ENCODE measurements around the gene ENDOU.
A peak's percentile ranks its signal among the peaks of the same experiment; 100 is the strongest.

ENDOU gene

GRCh38 chr12:47746523-47746922 is 21.2 kb upstream of the ENDOU start:
- no peak for TF ChIP-seq CTCF (IDR thresholded peaks at IDR 0.05; ENCODE audit: extremely low read depth, missing control alignments)
- no peak for DNase-seq (ENCODE audit: low spot score)

DNA sequence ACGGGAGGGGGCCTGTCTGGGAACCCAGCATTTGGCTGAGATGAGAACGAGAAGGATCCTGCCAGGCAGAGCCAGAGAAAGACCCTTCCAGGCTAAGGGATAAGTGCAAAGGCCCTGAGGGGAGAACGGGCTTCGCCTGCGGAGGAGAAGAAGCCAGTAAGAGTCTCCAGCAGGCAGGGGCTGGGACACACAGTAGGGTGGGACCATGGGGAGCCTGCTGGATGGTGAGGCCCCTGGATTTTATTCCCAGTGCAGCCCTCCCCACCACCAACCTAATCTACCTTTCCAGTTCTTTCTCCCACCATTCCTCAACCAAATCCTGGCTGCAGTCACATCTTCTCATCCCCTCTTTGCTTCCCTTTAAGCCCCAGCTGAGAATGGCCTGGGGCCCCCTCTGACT is 20.8 kb upstream of the ENDOU start:
- no peak for TF ChIP-seq CTCF (IDR thresholded peaks at IDR 0.05; ENCODE audit: extremely low read depth, missing control alignments)
- DNase-seq (ENCODE audit: low spot score): no peak

- no peak for TF ChIP-seq CTCF (IDR thresholded peaks at IDR 0.05; ENCODE audit: extremely low read depth, missing control alignments)
- DNase-seq (ENCODE audit: low spot score): no peak
Observed at GRCh38 chr12:47745485-47746041, 20.3 kb upstream of the ENDOU start.

- no peak for TF ChIP-seq CTCF (IDR thresholded peaks at IDR 0.05; ENCODE audit: extremely low read depth, missing control alignments)
- no peak for DNase-seq (ENCODE audit: low spot score)
Observed at GRCh38 chr12:47744778-47745436, 19.6 kb upstream of the ENDOU start.

DNA sequence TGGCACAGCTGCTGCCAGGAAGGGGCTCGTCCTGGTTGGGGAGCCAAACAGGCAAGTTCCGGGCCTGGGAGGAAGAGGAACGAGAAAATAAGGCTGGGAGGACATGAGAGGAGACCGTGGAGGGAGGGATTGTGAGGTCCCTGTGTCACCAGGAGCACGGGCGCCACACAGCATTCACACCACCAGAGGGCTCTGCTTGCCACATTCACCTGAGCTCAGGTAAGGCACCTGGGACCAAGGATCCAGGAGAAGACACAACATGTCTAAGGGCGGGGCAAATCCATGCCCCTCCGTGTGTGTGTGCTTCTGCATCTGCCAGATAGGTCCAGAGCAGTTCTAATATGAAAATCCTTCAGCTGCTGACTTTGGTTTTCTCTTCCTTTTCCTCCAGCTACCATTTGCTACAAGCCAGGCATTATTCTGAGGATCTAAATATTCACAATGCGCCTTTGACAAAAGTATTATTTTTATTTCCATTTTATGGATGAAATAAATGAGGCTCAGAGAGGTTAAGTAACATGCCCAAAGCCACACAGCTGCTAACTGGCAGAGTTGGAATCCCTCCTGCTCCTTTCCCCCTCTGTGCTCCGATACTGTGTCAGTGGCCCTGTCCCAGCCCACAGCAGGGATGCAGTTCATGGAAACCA is 18.8 kb upstream of the ENDOU start:
- DNase-seq (ENCODE audit: low spot score): peak; percentile 54
- TF ChIP-seq CTCF (IDR thresholded peaks at IDR 0.05; ENCODE audit: extremely low read depth, missing control alignments): peak; percentile 62

DNA sequence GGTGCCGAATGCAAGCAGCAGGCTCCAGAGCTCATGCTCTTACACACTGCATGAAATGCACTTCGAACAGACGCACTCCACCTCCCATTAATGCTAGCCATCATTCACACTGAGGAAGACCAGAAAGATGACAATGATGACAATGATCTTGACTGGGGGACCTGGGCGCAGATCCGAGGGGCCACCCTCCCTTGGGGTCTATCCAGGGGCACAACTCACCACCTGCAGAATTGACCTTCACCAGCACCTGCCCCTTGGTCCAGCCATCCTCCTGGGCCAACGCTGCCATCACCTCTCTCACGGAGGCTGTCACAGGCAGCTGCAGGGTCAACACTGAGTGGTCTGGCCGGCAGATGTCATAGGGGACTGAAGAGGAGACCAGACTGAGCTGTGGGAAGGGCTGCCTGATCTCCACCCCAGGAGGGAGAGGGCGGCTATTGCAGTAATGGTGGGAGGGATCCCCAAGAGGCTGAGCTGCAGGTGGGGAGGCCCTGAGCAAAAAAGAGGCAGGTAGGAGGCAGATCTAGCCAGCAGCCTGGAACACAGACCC is 18.1 kb upstream of the ENDOU start:
- DNase-seq (ENCODE audit: low spot score): no peak

More for the DNA sequence above, 18.1 kb upstream of the ENDOU start:
- TF ChIP-seq CTCF (IDR thresholded peaks at IDR 0.05; ENCODE audit: extremely low read depth, missing control alignments): no peak

Data from GM20000 (cell line).